HepG2 (cell line): ENCODE results near the gene NCBP1. TPM values are rescaled to one million over a fixed set of nuclear protein-coding genes. Genes with fewer than 3 reads are reported as not detected.

ENCODE experiments used
- CC2D1A ChIP-seq: sonication (generic); formaldehyde crosslinking; IDR thresholded peaks from 2 replicates; pipeline ENCODE4 v1.8.1; 2023; ENCODE audit warnings: mild to moderate bottlenecking, missing genetic modification reagents
- CHD2 ChIP-seq: IDR thresholded peaks from 2 replicates; pipeline ENCODE4 v1.6.1; 2011; ENCODE audit warnings: low read depth, low read length, improper control_type of control experiment
- HHEX ChIP-seq: IDR thresholded peaks from 2 replicates; pipeline ENCODE4 v1.6.1; 2016; ENCODE audit warnings: control low read depth
- IRF9 ChIP-seq: sonication (generic); formaldehyde crosslinking; IDR thresholded peaks from 2 replicates; pipeline ENCODE4 v1.8.0; 2022; ENCODE audit warnings: missing genetic modification reagents, mild to moderate bottlenecking, borderline replicate concordance
- KMT2B ChIP-seq: IDR thresholded peaks from 2 replicates; pipeline ENCODE4 v1.6.1; 2016; ENCODE audit warnings: missing genetic modification reagents, missing compliant biosample characterization
- NFIB ChIP-seq: sonication (generic); formaldehyde crosslinking; IDR thresholded peaks from 2 replicates; pipeline ENCODE4 v1.9.0; 2021; ENCODE audit warnings: missing genetic modification reagents, mild to moderate bottlenecking, borderline replicate concordance
- ONECUT2 ChIP-seq: sonication (generic); formaldehyde crosslinking; IDR thresholded peaks from 2 replicates; pipeline ENCODE4 v1.4.0; 2020; ENCODE audit warnings: missing genetic modification reagents
- PCBP1 ChIP-seq: fragments of 200-400 bp; formaldehyde crosslinking; IDR thresholded peaks from 2 replicates; pipeline ENCODE4 v1.6.1; 2017; ENCODE audit warnings: mild to moderate bottlenecking, low read depth, low read length, borderline replicate concordance
- RXRB ChIP-seq: IDR thresholded peaks from 2 replicates; pipeline ENCODE4 v1.6.1; 2016; ENCODE audit warnings: borderline replicate concordance, missing genetic modification reagents, missing compliant biosample characterization
- SRSF1 ChIP-seq: fragments of 200-400 bp; formaldehyde crosslinking; optimal IDR thresholded peaks from 2 replicates; pipeline ENCODE3; 2017; ENCODE audit warnings: mild to moderate bottlenecking, low read depth, low read length, moderate library complexity
- UBTF ChIP-seq: sonication (generic); formaldehyde crosslinking; IDR thresholded peaks from 2 replicates; pipeline ENCODE4 v1.4.0; 2020; ENCODE audit warnings: mild to moderate bottlenecking, missing genetic modification reagents
- YEATS2 ChIP-seq: sonication (generic); formaldehyde crosslinking; IDR thresholded peaks from 2 replicates; pipeline ENCODE4 v1.4.0; 2020; ENCODE audit warnings: missing genetic modification reagents, borderline replicate concordance
- YY1 ChIP-seq: IDR thresholded peaks from 2 replicates; pipeline ENCODE4 v1.6.1; 2011; ENCODE audit warnings: low read length, low read depth, moderate library complexity, mild to moderate bottlenecking; ENCODE audit not compliant: insufficient read depth, insufficient replicate concordance
- ZBTB1 ChIP-seq: sonication (generic); formaldehyde crosslinking; IDR thresholded peaks from 2 replicates; pipeline ENCODE4 v1.4.0; 2020; ENCODE audit warnings: missing genetic modification reagents, borderline replicate concordance
- ZBTB8A ChIP-seq: sonication (generic); formaldehyde crosslinking; IDR thresholded peaks from 2 replicates; pipeline ENCODE4 v1.4.0; 2020; ENCODE audit warnings: mild to moderate bottlenecking, low read depth, missing genetic modification reagents, borderline replicate concordance
- ZMYM4 ChIP-seq: sonication (generic); formaldehyde crosslinking; IDR thresholded peaks from 2 replicates; pipeline ENCODE4 v1.8.1; 2023; ENCODE audit warnings: mild to moderate bottlenecking, missing genetic modification reagents
- ZNF121 ChIP-seq: sonication (generic); formaldehyde crosslinking; IDR thresholded peaks from 2 replicates; pipeline ENCODE4 v1.5.0; 2020; ENCODE audit warnings: mild to moderate bottlenecking, missing genetic modification reagents
- ZNF441 ChIP-seq: sonication (generic); formaldehyde crosslinking; IDR thresholded peaks from 2 replicates; pipeline ENCODE4 v1.7.0; 2021; ENCODE audit warnings: missing genetic modification reagents, borderline replicate concordance
- ZNF607 ChIP-seq: sonication (generic); formaldehyde crosslinking; IDR thresholded peaks from 2 replicates; pipeline ENCODE4 v1.5.1; 2020; ENCODE audit warnings: missing genetic modification reagents, mild to moderate bottlenecking, borderline replicate concordance
- ZNF619 ChIP-seq: sonication (generic); formaldehyde crosslinking; IDR thresholded peaks from 2 replicates; pipeline ENCODE4 v1.4.0; 2020; ENCODE audit warnings: mild to moderate bottlenecking, missing genetic modification reagents
- ZNF878 ChIP-seq: sonication (generic); formaldehyde crosslinking; IDR thresholded peaks from 2 replicates; pipeline ENCODE4 v1.8.1; 2023; ENCODE audit warnings: mild to moderate bottlenecking, missing genetic modification reagents, moderate library complexity
- polyA plus RNA-seq, 8 experiments: library from polyadenylated mRNA; depleted of rRNA in 3 of 8; stranded (reverse) in 7 of 8; unstranded in 1 of 8; fragments of >200 nt; fragmentation: Illumina TruSeq in 4 of 8; extraction: Trizol in 4 of 8; gene quantifications; 2 replicates each; pipeline versions ENCODE4 v1.2.1 to v1.2.3, GENCODE V29; 2011 to 2016; ENCODE audit warnings: low read depth in 4 of 8, missing spikeins in 1 of 8, mixed read lengths in 1 of 8; ENCODE audit not compliant: insufficient read depth in 1 of 8
- total RNA-seq, 5 experiments: library from RNA; depleted of rRNA; stranded (reverse); fragments of >200 nt; fragmentation: Illumina TruSeq; extraction: Trizol; gene quantifications; 2 replicates each; pipeline ENCODE4 v1.2.3, GENCODE V29; 2016; ENCODE audit warnings: low read depth in 1 of 5
- TF ChIP-seq, protein P1 (sequence below): sonication (generic); formaldehyde crosslinking; IDR thresholded peaks from 2 replicates; pipeline ENCODE4 v1.4.0; 2020; ENCODE audit warnings: missing genetic modification reagents, mild to moderate bottlenecking, borderline replicate concordance
- TF ChIP-seq, protein P2 (sequence below): sonication (generic); formaldehyde crosslinking; IDR thresholded peaks from 2 replicates; pipeline ENCODE4 v1.4.0; 2020; ENCODE audit warnings: missing genetic modification reagents

The NCBP1 gene
- total and polyA plus RNA-seq, 2 of the 13 experiments (the other 11 are each of a cell fraction or from before 2014, with no cell fraction given): 13.3 to 40.2 TPM

DNA sequence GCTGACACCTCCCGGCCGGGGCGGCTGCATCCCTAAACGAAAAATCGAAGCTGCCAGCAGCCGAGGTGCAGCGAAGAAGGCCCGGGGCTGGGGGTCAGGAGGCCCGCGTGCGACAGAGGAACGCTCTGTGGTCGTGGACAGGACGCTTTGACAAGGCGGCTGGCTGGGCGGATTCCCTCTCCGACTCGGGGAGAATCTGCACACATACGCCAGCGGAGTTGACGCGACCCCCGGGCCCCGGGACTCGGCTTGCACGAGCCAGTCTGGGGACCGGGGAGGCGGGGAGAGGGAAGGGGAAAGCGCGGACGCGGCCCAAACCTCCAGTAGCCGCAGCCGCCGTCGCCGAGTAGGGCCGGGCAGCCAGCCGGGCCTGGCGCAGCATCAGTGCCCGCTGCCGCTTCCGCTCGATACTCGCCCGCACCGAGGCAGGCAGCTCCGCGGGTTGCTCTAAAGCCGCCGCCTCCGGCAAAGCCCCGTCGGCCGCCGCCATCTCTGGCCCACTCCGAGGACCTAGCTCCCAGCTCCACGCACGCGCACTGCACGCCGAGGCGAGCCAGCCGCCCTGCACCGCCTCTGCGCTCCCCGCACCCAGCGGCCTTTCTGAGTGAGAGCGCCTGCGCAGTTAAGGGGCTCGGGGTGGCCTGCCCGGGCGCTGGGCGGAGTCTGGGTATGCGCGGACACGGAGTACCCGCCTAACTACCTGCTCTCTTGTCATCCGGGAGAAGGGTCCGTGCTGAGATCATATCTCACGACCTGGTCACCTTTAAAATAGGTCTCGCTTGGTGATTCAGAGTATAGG, 63.4 kb downstream of the NCBP1 start, which contains the start of gene XPA (continued):
- TF ChIP-seq ZNF878 (CRISPR knock-in tag): no peak
- TF ChIP-seq ZNF441 (CRISPR knock-in tag): peak; percentile 24; the same call in 1 of the 2 replicates
- no peak for TF ChIP-seq ZBTB1 (CRISPR knock-in tag)
- TF ChIP-seq IRF9 (CRISPR knock-in tag): peak; percentile 90; the same call in 1 of the 2 replicates
- TF ChIP-seq, protein P1, sequence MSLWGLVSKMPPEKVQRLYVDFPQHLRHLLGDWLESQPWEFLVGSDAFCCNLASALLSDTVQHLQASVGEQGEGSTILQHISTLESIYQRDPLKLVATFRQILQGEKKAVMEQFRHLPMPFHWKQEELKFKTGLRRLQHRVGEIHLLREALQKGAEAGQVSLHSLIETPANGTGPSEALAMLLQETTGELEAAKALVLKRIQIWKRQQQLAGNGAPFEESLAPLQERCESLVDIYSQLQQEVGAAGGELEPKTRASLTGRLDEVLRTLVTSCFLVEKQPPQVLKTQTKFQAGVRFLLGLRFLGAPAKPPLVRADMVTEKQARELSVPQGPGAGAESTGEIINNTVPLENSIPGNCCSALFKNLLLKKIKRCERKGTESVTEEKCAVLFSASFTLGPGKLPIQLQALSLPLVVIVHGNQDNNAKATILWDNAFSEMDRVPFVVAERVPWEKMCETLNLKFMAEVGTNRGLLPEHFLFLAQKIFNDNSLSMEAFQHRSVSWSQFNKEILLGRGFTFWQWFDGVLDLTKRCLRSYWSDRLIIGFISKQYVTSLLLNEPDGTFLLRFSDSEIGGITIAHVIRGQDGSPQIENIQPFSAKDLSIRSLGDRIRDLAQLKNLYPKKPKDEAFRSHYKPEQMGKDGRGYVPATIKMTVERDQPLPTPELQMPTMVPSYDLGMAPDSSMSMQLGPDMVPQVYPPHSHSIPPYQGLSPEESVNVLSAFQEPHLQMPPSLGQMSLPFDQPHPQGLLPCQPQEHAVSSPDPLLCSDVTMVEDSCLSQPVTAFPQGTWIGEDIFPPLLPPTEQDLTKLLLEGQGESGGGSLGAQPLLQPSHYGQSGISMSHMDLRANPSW (CRISPR knock-in tag): no peak
- TF ChIP-seq UBTF (CRISPR knock-in tag): peak; percentile 96
- TF ChIP-seq ZNF619 (CRISPR knock-in tag): no peak; the same call in 1 of the 2 replicates
- TF ChIP-seq ZNF607 (CRISPR knock-in tag): no peak
- TF ChIP-seq RXRB (CRISPR knock-in tag): no peak; the same call in 1 of the 2 replicates
- TF ChIP-seq YY1: peak; percentile 89
- 0 out of 2 replicates have a peak, but pooled peaks have one; percentile 26 for TF ChIP-seq CHD2
- peak; percentile 80 for TF ChIP-seq ZMYM4 (CRISPR knock-in tag)
- TF ChIP-seq SRSF1: peak; percentile 76
- peak; percentile 55 for TF ChIP-seq YEATS2 (CRISPR knock-in tag)
- TF ChIP-seq KMT2B (CRISPR knock-in tag): peak; percentile 81
- TF ChIP-seq PCBP1: 0 out of 2 replicates have a peak, but pooled peaks have one; percentile 71
- TF ChIP-seq CC2D1A: no peak
- TF ChIP-seq ZNF121 (CRISPR knock-in tag): no peak
- TF ChIP-seq ONECUT2 (CRISPR knock-in tag): no peak
- no peak for TF ChIP-seq ZBTB8A
- TF ChIP-seq NFIB: no peak
- TF ChIP-seq, protein P2, sequence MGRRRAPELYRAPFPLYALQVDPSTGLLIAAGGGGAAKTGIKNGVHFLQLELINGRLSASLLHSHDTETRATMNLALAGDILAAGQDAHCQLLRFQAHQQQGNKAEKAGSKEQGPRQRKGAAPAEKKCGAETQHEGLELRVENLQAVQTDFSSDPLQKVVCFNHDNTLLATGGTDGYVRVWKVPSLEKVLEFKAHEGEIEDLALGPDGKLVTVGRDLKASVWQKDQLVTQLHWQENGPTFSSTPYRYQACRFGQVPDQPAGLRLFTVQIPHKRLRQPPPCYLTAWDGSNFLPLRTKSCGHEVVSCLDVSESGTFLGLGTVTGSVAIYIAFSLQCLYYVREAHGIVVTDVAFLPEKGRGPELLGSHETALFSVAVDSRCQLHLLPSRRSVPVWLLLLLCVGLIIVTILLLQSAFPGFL (CRISPR knock-in tag): no peak
- no peak for TF ChIP-seq HHEX (CRISPR knock-in tag)
